ENCODE measurements around the gene IGSF9B.

Gene IGSF9B

DNA sequence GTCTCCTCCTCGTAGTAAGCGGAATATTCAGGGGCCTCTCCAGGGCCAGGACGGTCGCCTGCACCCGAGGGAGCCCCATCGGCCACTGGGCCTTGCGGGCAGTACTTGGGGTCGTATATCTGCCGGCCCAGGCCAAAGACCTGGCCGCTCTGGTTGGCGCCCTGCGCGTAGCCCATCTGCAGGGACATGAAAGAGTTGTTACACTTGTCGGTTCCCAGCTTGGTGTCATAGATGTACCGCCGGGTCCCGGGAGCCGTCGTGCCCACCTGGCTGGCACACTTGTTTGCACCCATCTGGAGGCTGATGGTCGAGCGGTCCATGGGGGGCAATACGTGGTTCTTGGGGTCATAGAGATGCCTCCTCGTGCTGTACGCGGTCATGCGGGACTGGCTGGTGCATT, 92.0 kb downstream of the IGSF9B start:
- DNase-seq (ENCODE audit: low spot score): no peak
- TF ChIP-seq, protein P1, sequence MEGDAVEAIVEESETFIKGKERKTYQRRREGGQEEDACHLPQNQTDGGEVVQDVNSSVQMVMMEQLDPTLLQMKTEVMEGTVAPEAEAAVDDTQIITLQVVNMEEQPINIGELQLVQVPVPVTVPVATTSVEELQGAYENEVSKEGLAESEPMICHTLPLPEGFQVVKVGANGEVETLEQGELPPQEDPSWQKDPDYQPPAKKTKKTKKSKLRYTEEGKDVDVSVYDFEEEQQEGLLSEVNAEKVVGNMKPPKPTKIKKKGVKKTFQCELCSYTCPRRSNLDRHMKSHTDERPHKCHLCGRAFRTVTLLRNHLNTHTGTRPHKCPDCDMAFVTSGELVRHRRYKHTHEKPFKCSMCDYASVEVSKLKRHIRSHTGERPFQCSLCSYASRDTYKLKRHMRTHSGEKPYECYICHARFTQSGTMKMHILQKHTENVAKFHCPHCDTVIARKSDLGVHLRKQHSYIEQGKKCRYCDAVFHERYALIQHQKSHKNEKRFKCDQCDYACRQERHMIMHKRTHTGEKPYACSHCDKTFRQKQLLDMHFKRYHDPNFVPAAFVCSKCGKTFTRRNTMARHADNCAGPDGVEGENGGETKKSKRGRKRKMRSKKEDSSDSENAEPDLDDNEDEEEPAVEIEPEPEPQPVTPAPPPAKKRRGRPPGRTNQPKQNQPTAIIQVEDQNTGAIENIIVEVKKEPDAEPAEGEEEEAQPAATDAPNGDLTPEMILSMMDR (IDR thresholded peaks at IDR 0.05; ENCODE audit: borderline replicate concordance, control extremely low read depth, extremely low read depth, insufficient read depth, missing control alignments): no peak
- in situ Hi-C loops (cut with MboI; ENCODE audit: low sequenced_read_pairs, unreplicated experiment): no loop called here

DNA sequence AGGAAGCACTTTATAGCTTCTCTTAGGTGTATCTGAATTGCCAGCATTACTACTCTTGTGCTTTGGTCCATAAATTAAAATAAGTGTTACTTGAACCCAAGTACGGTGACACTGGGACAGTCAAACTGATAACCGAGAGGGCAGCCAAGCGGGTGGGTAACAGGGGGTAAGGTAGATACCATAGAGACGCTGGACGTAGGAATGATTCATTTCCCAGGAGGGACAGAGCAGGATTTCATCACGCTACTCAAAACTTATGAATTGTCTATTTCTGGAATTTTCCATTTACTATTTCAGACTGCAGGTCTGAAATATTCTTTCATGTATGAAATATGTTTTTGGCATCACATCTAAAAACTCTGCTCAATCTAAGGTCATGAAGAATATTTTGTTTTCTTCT, 96.6 kb downstream of the IGSF9B start:
- in situ Hi-C loops (cut with MboI; ENCODE audit: low sequenced_read_pairs, unreplicated experiment): no loop called here
- no peak for DNase-seq (ENCODE audit: low spot score)
- TF ChIP-seq, protein P1 (IDR thresholded peaks at IDR 0.05; ENCODE audit: borderline replicate concordance, control extremely low read depth, extremely low read depth, insufficient read depth, missing control alignments): no peak

All from GM13976 (cell line).